ENCODE measurements around the gene FHOD1.

FHOD1 gene

DNA sequence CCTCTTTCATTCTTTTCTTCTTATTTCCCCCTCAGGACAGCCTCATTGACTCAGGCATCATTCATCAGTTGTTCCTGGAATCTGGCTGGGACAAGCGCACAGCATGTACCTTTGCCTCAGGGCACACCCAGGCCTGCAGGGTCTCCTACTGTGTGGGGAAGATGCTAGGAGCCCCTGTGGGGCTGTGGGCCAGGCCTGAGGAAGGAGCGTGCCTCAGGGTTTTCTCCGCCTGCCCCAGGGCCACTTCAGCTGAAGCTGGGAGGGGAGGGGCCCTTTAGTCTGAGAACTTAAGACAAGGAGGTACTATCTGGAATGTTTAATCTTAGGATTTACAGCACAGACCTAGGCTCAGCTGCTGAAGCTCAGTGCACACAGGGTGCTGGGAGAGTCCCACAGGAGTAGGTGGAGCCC lies 40.4 kb downstream of the FHOD1 start:
- DNase-seq (ENCODE audit: low spot score) = no peak

DNA sequence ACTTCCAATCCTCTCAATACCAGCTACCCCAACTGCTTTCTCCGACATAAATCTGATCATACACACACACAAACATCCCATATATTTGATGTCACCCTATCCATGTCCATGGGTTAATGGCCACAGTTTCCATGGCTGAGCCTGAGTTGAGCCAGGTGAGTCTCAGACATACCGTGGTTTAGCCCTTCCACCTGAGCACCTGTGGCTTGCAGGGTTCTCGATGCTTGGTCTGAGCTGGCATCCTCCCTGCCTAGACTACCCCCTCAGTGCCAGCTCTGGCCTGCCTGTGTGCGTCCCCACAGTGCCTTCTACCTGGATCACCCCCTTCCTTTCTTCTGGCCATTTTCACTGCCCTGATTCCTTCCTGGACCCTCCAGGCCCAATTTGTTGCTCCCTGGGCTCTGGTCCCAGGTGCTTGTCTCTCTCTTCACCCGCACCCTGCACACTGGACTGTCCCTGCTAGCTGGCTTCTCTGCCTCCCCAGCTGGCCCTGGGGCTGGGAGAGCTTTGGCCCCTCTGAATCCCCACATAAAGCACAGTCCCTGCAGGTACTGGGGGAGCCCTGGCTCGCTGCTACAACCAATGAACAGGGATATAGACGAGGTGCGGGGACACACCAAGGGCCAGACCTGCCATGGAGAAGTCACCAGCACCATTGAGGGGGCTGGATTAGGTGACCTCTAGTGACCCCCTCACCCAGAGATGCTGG lies 41.0 kb downstream of the FHOD1 start:
- DNase-seq (ENCODE audit: low spot score) = no peak

DNA sequence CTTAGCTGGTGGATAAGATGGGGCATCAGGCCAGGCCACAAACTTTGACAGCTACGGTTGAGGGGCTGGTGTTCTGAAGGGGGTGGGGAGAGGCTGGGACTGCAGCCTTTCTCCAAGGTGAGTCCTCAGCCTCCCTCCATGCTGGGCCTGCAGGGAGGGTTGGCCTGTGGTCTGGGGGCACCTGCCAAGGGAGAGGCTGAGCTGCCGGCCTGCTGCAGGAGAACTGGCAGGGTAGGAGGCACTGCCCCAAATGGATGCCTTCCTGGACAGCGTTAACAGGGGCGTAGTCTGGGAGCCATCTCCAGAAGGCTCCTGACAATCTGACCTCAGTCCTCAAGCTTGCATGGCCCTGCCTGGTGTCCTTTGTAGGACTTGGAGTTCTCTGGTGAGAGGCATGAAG lies 43.2 kb downstream of the FHOD1 start:
- no peak for DNase-seq (ENCODE audit: low spot score)

- DNase-seq (ENCODE audit: low spot score) = no peak
Measured at GRCh38 chr16:67202956-67203493, 44.3 kb downstream of the FHOD1 start.

- DNase-seq (ENCODE audit: low spot score) = no peak
Measured at GRCh38 chr16:67202426-67202825, 44.9 kb downstream of the FHOD1 start.

- DNase-seq (ENCODE audit: low spot score) = no peak
Measured at GRCh38 chr16:67201411-67202345, 45.6 kb downstream of the FHOD1 start.

- no peak for DNase-seq (ENCODE audit: low spot score)
Measured at GRCh38 chr16:67200491-67200890, 46.8 kb downstream of the FHOD1 start.

DNA sequence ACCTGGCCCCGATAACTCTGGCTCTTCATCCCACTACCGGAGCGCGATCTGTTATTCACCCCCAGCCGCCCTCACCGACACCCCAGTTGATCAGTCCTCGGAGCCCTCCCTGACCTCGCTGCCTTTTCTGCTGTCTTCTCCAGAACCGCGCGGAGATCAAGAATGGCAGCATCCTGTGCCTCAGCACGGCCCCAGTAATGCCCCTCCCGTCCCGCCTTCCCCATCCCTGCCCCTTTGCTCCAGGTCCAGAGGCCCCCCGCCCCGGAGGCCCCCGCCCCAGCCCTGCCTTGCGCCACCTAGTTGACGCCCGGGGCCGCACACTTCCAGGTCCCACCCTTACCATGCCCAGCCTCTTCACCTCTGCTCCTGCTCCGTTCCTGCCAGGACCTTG lies 47.5 kb downstream of the FHOD1 start:
- no peak for DNase-seq (ENCODE audit: low spot score)

DNA sequence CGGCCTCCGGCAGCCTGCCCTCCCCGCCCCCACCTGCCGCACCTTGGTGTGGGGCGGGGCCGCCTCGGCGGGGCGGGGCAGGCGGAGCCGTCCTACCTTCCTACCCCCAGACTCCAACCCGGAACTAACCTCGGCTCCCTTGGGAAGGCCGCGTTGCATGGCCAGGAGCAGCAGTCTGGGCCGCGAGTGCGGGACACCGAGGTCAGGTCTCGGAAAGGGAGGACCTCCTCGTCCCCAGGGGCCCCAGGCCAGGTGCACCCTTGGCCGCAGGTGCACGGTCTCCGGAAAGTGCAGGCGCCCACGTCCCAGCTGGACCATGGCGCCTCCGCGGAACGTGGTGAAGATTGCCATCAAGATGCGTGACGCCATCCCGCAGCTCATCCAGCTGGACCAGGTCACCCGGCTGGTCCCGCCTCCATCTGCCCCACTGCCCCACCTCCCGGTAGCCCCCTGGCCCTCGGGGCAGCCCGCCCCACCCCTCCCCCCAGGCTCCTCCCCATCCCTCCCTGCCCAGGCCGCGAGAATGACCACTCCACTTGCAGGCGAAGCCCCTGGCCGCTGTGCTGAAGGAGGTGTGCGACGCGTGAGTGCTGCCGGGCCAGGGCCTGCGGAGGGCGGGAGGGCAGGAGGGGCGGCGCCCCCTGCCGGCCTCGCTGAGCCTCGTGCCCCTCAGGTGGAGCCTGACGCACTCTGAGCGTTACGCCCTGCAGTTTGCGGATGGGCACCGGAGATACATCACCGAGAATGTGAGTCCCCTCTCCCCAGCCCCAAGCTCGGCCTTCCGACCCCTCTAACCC lies 48.1 kb downstream of the FHOD1 start, which contains the start of gene ELMO3:
Gene ELMO3, plus strand, starts transcription at position 121 of the 797 bp plus-strand sequence. Its CDS starts 196 bp downstream, at position 317.
- DNase-seq (ENCODE audit: low spot score) = peak; percentile 39

DNA sequence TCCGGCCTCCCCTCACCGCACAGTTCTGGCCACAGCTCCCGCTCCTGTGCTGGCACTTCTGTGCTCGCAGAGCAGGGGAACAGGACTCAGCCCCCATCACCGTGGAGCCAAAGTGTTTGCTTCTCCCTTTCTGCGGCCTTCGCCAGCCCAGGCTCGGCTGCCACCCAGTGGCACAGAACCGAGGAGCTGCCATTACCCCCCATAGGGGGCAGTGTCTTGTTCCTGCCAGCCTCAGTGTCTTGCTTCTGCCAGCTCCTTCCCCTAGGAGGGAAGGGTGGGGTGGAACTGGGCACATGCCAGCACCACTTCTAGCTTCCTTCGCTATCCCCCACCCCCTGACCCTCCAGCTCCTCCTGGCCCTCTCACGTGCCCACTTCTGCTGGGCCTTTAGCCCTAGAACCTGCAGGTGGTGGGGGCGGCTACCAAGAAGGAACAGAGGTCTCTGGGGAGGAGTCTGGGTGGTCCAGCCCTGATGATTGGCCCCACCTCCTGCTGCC lies 49.0 kb downstream of the FHOD1 start:
- DNase-seq (ENCODE audit: low spot score) = peak; percentile 75

DNA sequence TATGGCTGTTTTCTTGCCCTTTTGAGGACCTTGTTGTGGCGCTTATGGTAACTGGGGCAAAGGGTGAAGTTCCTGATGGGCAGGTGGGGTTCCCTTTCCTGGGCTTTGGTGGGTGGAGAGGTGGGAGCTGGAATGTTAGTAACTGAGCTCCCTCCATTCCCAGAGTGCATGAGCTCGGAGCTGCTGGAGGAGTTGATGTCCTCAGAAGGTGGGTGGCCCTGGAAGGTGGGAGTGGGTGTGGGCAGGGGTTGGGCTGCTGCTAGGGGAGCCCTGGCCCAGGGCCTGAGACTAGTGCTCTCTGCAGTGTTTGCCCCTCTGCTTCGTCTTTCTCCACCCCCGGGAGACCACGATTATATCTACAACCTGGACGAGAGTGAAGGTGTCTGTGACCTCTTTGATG lies 49.6 kb downstream of the FHOD1 start:
- no peak for DNase-seq (ENCODE audit: low spot score)

GRCh38 chr16:67196881-67197280 lies 50.4 kb downstream of the FHOD1 start:
- no peak for DNase-seq (ENCODE audit: low spot score)

DNA sequence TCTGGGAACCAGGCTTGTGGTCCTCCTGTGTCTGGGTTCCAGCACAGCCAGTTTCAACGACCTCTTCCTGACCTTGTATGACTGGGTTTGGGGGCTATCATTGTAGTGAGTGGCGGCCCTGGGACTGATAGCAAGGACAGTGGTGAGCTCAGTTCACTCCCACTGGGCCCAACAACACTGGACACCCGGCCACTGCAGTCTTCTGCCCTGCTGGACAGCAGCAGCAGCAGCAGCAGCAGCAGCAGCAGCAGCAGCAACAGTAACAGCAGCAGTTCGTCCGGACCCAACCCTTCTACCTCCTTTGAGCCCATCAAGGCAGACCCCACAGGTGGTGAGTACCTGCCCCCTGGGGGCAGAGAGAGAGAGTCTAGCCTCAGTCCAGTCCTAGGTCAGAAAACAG lies 51.6 kb downstream of the FHOD1 start:
- DNase-seq (ENCODE audit: low spot score) = no peak

- DNase-seq (ENCODE audit: low spot score) = no peak
Measured at GRCh38 chr16:67194260-67194659, 53.0 kb downstream of the FHOD1 start.

- DNase-seq (ENCODE audit: low spot score) = no peak
Measured at GRCh38 chr16:67193536-67193935, 53.7 kb downstream of the FHOD1 start.

DNA sequence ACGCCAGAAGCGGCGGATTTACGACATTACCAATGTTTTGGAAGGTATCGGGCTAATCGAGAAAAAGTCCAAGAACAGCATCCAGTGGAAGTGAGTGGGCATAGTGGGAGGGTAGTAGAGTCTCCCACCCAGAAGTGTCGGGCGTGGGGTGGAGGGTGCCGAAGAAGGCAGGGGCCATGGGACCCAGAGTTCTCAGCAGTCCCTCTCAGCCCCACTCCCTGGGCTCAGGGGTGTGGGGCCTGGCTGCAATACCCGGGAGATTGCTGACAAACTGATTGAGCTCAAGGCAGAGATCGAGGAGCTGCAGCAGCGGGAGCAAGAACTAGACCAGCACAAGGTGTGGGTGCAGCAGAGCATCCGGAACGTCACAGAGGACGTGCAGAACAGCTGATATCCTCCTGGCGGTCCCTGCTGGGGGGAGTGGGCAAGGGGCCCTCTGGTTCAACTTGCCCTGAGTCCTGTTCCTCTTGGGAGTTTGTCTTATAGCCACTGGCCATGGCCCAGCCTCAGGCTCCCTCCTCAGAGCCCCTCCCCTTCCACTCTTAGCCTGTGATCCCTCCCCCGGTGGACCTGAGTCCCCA lies 54.4 kb downstream of the FHOD1 start:
- no peak for DNase-seq (ENCODE audit: low spot score)

DNA sequence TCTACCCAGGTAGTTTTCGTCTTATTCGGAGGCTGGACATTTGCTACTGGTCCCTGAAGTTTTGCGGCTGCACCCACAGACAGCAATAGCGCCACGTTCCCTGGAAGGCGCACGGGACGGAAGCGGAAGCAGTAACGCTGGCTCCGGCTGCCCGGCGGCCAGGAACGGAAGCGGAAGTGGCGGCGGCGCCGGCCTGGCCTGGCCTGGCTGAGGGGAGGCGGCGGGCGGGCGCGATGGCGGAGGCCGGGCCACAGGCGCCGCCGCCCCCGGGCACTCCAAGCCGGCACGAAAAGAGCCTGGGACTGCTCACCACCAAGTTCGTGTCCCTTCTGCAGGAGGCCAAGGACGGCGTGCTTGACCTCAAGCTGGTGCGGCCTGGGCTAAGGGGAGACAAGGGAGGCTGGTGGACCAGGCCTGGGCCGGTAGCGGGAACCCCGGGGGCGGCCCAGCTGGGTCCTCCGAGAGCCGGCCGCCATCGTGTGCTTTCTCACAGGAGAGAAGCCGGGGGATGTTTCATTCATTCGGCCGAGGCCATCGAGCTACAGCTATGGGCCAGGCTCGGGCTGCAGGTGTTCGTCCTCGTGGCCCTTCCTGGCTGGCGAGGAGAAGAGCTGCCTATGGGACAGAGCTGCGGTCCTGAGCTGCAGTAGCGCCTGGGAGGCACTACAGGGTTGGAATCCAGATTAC lies 55.1 kb downstream of the FHOD1 start, which contains the start of gene E2F4:
Gene E2F4, plus strand, starts transcription at position 161 of the 687 bp plus-strand sequence. Its CDS starts 73 bp downstream, at position 234.
- peak; percentile 97 for DNase-seq (ENCODE audit: low spot score)

DNA sequence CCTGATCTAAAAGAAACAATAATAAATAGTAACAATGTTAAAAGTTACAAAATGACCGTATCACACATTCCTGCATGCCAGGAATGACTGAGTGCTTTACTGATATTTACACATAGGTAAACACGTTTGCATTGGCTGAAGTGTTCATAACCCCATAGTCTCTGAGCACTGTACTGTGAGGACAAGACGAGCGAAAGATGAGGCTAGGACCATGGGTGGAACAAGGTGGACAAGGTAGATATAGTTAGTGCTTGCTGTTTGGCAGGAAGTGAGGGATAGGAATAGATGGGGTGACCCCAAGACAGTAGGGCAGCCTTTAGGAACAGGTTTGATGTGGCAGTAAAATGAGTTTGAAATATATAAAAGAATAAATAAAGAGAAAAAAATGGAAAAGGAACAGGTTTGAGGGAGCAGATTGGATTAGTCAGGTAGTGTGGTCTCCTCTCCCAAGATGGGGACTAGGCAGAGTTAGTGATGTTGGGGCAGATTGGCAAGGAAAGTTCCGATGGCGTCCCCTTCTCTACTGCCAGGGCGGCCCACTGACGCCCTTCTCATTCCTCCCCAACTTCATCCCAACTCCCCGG lies 55.8 kb downstream of the FHOD1 start:
- no peak for DNase-seq (ENCODE audit: low spot score)

- DNase-seq (ENCODE audit: low spot score) = no peak
Measured at GRCh38 chr16:67190448-67191399, 56.6 kb downstream of the FHOD1 start.

Measured in GM03348 (cell line).